Superior temporal gyrus (tissue), 1 donor: ENCODE data around the gene IER5L.
A peak's percentile ranks its signal among the peaks of the same experiment; 100 is the strongest.

ENCODE experiments used
- DNase-seq: peaks from one replicate; pipeline ENCODE4 v3.0.0-alpha.2; 2016; ENCODE audit errors: extremely low spot score

The IER5L gene

GRCh38 chr9:129177791-129178567 is at the start of gene IER5L:
TSS of gene IER5L (minus strand) at chr9:129178261. CDS start at chr9:129178052, 209 bp downstream.
- DNase-seq, result peak; percentile 98

- DNase-seq, result no peak
Observed at GRCh38 chr9:129227843-129228189, 49.8 kb upstream of the IER5L start.

GRCh38 chr9:129225815-129226214 is 47.8 kb upstream of the IER5L start:
- DNase-seq, result peak; percentile 30

- DNase-seq, result no peak
Observed at GRCh38 chr9:129225490-129225778, 47.4 kb upstream of the IER5L start.

GRCh38 chr9:129224618-129225489 is 46.8 kb upstream of the IER5L start:
- no peak for DNase-seq

- no peak for DNase-seq
Observed at GRCh38 chr9:129223551-129224208, 45.6 kb upstream of the IER5L start.

DNA sequence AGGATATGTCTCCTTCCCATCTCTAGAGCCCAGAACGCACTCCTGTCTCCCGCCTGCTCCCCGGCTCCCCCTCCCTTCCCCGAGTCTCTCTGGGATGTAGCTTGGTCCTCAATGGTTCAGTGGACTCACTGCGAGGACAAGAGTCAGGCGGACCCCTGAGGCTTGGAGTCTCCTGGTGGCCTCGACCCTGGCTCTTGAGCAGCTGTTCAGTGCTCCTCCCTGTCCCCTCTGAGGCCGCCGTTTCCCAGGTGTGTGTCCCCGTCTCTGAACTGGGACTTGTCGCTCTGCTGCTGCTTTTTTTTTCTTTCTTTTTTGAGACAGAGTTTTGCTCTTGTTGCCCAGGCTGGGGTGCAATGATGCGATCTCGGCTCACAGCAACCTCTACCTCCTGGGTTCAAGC is 44.8 kb upstream of the IER5L start:
- no peak for DNase-seq

GRCh38 chr9:129221979-129222635 is 44.0 kb upstream of the IER5L start:
- no peak for DNase-seq

DNA sequence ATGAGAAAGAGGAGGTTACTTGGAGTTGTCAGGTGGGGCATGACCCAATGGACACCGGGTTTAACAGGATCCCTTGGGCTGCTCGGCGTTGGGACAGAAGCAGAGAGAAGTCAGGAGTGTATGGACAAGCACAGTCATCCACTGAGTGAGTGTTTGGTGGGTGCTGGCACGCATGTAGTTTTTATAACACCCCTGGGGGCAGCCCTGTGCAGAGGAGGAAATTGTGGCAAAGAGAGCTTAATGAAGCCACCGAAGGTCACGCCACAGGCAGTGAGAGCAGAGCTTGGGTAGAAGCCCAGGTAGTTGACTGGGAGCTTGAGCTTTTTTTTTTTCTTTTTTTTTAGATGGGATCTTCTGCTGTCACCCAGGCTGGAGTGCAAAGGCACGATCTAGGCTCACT is 43.2 kb upstream of the IER5L start:
- no peak for DNase-seq

GRCh38 chr9:129220771-129221170 is 42.7 kb upstream of the IER5L start:
- no peak for DNase-seq

- DNase-seq, result no peak
Observed at GRCh38 chr9:129218918-129219317, 40.9 kb upstream of the IER5L start.

- DNase-seq, result no peak
Observed at GRCh38 chr9:129218272-129218625, 40.2 kb upstream of the IER5L start.

GRCh38 chr9:129213551-129213950 is 35.5 kb upstream of the IER5L start:
- peak; percentile 26 for DNase-seq

GRCh38 chr9:129211686-129212085 is 33.6 kb upstream of the IER5L start:
- DNase-seq, result no peak

DNA sequence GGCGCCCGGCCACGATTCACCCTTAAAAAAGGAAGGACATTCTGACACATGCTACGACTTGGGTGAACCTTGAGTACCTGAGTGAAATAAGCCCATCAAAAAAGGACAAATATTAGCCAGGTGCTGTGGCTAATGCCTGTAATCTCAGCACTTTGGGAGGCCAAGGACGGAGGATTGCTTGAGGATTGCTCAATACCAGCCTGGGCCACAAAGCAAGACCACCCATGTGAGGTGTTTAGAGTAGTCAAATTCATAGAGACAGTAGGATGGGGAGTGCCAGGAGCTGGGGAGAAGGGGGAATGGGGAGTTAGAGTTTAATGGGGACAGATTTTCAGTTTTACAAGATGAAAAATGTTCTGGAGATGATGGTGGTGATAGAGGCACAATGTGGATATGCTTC is 32.1 kb upstream of the IER5L start:
- no peak for DNase-seq

DNA sequence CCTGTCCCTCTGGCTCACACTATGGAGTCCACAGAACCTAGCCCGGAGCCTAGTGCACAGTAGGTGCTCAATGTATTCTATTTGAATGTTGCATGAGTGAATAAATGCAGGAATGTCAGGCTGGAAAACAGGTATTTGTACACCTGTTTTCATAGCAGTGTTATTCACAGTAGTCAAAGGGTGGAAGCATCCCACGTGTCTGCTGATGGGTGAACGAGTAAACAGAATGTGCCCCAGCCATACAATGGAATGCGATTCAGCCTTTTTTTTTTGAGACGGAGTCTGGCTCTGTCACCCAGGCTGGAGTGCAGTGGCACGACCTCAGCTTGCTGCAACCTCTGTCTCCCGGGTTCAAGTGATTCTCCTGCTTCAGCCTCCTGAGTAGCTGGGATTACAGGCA is 31.5 kb upstream of the IER5L start:
- no peak for DNase-seq

GRCh38 chr9:129209109-129209508 is 31.0 kb upstream of the IER5L start:
- no peak for DNase-seq

DNA sequence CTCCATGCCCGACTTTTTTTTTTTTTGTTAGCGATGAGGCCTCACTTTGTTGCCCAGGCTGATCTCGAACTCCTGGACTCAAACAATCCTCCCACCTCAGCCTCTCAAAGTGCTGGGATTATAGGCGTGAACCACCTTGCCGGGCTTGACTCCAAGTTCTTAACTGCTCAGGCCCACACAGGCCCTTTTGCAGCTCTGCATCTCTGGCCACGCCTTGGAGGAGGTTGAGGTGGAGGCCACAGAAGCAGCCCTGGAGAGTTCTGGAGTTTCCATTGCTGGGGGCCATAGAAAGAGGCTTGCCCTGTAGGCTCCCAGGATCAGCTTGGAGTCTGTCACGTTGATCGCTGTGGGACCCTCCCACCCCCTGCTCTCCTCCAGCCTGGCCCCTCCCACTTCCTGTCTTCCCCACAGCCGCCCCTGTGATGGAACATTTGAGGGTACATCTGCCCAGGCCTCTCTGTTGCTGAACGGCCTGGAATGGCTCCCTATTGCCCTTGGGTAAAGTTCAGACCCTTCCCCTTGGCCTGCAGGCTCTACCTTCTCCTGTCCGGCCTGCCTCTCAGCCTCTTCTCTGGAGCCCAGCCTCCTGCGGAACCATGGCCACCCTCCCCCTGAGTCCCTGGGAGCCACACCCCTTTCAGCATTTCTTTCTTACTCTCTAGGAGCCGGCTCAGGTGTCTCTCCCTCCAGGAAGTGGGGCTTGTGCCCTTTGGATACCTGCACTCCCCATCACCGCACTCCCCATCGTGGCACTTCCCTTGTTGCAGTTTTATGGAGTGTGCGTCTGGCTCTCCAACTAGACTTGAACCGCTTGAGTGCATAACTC is 30.4 kb upstream of the IER5L start:
- no peak for DNase-seq

GRCh38 chr9:129206905-129207304 is 28.8 kb upstream of the IER5L start:
- DNase-seq, result no peak

- DNase-seq, result no peak
Observed at GRCh38 chr9:129206401-129206800, 28.3 kb upstream of the IER5L start.

- no peak for DNase-seq
Observed at GRCh38 chr9:129204840-129205239, 26.8 kb upstream of the IER5L start.

- DNase-seq, result no peak
Observed at GRCh38 chr9:129203556-129203909, 25.5 kb upstream of the IER5L start.
